Glutamatergic neuron (in vitro differentiated cells): Measurements from ENCODE around the gene HDAC11. TPM values are rescaled to one million over a fixed set of nuclear protein-coding genes. Genes with fewer than 3 reads are reported as not detected.
A peak's percentile ranks its signal among the peaks of the same experiment; 100 is the strongest.

Experiments used
- DNase-seq: peaks from one replicate; pipeline ENCODE4 v3.0.0; 2022
- H3K27ac Mint-ChIP-seq: one replicate; pipeline ENCODE4 v1.8.0; 2020; ENCODE audit warnings: mild to moderate bottlenecking, mixed read lengths, inconsistent platforms; ENCODE audit not compliant: unreplicated experiment
- H3K27me3 Mint-ChIP-seq: one replicate; pipeline ENCODE4 v1.8.0; 2020; ENCODE audit warnings: mild to moderate bottlenecking, moderate library complexity, mixed read lengths, inconsistent platforms; ENCODE audit not compliant: unreplicated experiment
- H3K36me3 Mint-ChIP-seq: one replicate; pipeline ENCODE4 v1.8.0; 2020; ENCODE audit warnings: mild to moderate bottlenecking, mixed read lengths, inconsistent platforms; ENCODE audit not compliant: unreplicated experiment
- H3K4me1 Mint-ChIP-seq: one replicate; pipeline ENCODE4 v1.8.0; 2020; ENCODE audit warnings: mild to moderate bottlenecking, low read depth, mixed read lengths, inconsistent platforms; ENCODE audit not compliant: unreplicated experiment
- H3K4me3 Mint-ChIP-seq: one replicate; pipeline ENCODE4 v1.8.0; 2020; ENCODE audit warnings: mild to moderate bottlenecking, mixed read lengths, inconsistent platforms; ENCODE audit not compliant: unreplicated experiment
- H3K9me3 Mint-ChIP-seq: one replicate; pipeline ENCODE4 v1.8.0; 2020; ENCODE audit warnings: mild to moderate bottlenecking, moderate library complexity, mixed read lengths, inconsistent platforms; ENCODE audit not compliant: unreplicated experiment
- CTCF ChIP-seq: fragments of 200-600 bp; sonication (generic); IDR thresholded peaks from one replicate; pipeline ENCODE4 v1.5.0; 2021; ENCODE audit not compliant: partially characterized antibody, unreplicated experiment
- total RNA-seq: library from RNA; stranded (reverse); fragmentation: NEBNext Ultra II Directional; extraction: Animal tissue kit (Norgen Biotek cat#: 25700); gene quantifications from one replicate; pipeline ENCODE4 v1.2.1, GENCODE V29; 2021; ENCODE audit not compliant: unreplicated experiment

Gene HDAC11
- total RNA-seq, 1 donor from 2014 or later = 19.8 TPM

- no peaks in the 10 kb centered on the region for H3K36me3 Mint-ChIP-seq
- no peak overlapping the region for H3K4me3 Mint-ChIP-seq
- H3K9me3 Mint-ChIP-seq = peaks cover 5% of the 10 kb centered on the region
- DNase-seq = no peak
- peaks cover under 1% of the 10 kb centered on the region for H3K4me1 Mint-ChIP-seq
- peaks cover 15% of the 10 kb centered on the region for H3K27me3 Mint-ChIP-seq
- no peak overlapping the region for H3K27ac Mint-ChIP-seq
- no peak for TF ChIP-seq CTCF
These were observed 50.3 kb downstream of the HDAC11 start for GRCh38 chr3:13530241-13531009.

- DNase-seq = peak; percentile 7
- TF ChIP-seq CTCF = no peak
- Mint-ChIP-seq H3K4me3 (no peak overlapping the region), H3K27ac (no peak overlapping the region), H3K36me3 (no peaks in the 10 kb centered on the region), H3K27me3 (peaks cover 16% of the 10 kb centered on the region), H3K4me1 (peaks cover 11% of the 10 kb centered on the region), H3K9me3 (peaks cover 8% of the 10 kb centered on the region)
These were observed 52.0 kb downstream of the HDAC11 start for GRCh38 chr3:13532085-13532484.

GRCh38 chr3:13532631-13533030, 52.5 kb downstream of the HDAC11 start:
- peaks cover 11% of the 10 kb centered on the region for H3K9me3 Mint-ChIP-seq
- H3K4me1 Mint-ChIP-seq = peaks cover 11% of the 10 kb centered on the region
- DNase-seq = peak; percentile 2
- peaks cover 4% of the 10 kb centered on the region for H3K36me3 Mint-ChIP-seq
- H3K27ac Mint-ChIP-seq = no peak overlapping the region
- TF ChIP-seq CTCF = no peak
- H3K4me3 Mint-ChIP-seq = no peak overlapping the region
- H3K27me3 Mint-ChIP-seq = peaks cover 16% of the 10 kb centered on the region

GRCh38 chr3:13533885-13534301, 53.8 kb downstream of the HDAC11 start:
- peaks cover 13% of the 10 kb centered on the region for H3K9me3 Mint-ChIP-seq
- no peak overlapping the region for H3K4me3 Mint-ChIP-seq

More at GRCh38 chr3:13533885-13534301, 53.8 kb downstream of the HDAC11 start:
- DNase-seq = no peak
- no peak for TF ChIP-seq CTCF
- H3K36me3 Mint-ChIP-seq = peaks cover 7% of the 10 kb centered on the region
- peaks cover 11% of the 10 kb centered on the region for H3K4me1 Mint-ChIP-seq
- peaks cover 16% of the 10 kb centered on the region for H3K27me3 Mint-ChIP-seq
- no peak overlapping the region for H3K27ac Mint-ChIP-seq
